SU-DHL-6 (cell line): ENCODE measurements around the gene USB1.

Experiments
- EZH2phosphoT487 ChIP-seq: fragments of 200-600 bp; sonication (generic), shearing (Covaris generic); conservative IDR thresholded peaks from 2 replicates; pipeline ENCODE4 v1.6.1; 2018; ENCODE audit warnings: mild to moderate bottlenecking, antibody characterized with exemption, low read length, moderate library complexity, mixed read lengths
- TF ChIP-seq, protein P1 (sequence below): fragments of 200-600 bp; sonication (generic); IDR thresholded peaks from one replicate; pipeline ENCODE4 v1.5.1; 2017; ENCODE audit warnings: antibody characterized with exemption, mild to moderate bottlenecking, low read length, moderate library complexity; ENCODE audit not compliant: insufficient read depth, poor library complexity, severe bottlenecking

DNA sequence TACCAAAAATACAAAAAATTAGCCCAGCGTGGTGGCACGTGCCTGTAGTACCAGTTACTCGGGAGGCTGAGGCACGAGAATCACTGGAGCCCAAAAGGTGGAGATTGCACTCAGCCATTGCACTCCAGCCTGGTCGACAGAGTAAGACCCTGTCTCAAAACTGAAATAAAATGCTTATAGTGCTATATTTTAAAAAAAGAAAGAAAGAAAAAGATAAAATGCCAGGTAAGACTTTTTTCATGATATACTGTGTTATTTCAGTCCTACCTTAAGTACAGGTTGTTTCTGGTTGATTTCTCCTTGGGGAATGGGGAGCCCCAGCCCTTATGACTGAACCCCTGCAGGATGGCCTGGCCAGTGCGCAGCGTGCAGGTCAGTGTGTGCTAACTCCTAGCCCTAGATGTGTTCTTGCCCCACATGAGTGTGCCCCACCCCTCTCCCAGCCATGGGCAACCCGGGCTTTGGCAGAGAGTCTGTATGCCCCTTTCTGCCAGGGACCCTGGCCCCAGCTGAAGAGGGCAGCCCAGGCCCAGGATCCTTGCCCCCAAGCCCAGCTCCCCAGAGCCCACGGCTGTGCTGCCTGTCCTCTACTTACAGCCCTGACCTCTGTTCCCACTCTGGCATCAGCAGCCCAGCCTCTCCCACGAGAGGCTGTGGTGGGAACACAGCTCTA lies 31.6 kb upstream of the USB1 start:
- TF ChIP-seq, protein P1, sequence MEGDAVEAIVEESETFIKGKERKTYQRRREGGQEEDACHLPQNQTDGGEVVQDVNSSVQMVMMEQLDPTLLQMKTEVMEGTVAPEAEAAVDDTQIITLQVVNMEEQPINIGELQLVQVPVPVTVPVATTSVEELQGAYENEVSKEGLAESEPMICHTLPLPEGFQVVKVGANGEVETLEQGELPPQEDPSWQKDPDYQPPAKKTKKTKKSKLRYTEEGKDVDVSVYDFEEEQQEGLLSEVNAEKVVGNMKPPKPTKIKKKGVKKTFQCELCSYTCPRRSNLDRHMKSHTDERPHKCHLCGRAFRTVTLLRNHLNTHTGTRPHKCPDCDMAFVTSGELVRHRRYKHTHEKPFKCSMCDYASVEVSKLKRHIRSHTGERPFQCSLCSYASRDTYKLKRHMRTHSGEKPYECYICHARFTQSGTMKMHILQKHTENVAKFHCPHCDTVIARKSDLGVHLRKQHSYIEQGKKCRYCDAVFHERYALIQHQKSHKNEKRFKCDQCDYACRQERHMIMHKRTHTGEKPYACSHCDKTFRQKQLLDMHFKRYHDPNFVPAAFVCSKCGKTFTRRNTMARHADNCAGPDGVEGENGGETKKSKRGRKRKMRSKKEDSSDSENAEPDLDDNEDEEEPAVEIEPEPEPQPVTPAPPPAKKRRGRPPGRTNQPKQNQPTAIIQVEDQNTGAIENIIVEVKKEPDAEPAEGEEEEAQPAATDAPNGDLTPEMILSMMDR: no peak
- TF ChIP-seq EZH2phosphoT487: no peak
